HG03066 (cell line): ENCODE measurements around the gene SNAP29.
"Not testable (repeated sequence)": the region's sequence is repeated elsewhere in the genome, so short reads cannot be mapped to it uniquely, and the experiment has no call there.

ENCODE experiments used
- ATAC-seq: cut with Tn5 transposase; IDR thresholded peaks from one replicate; pipeline ENCODE4 v1.9.1; 2021; ENCODE audit warnings: low read depth; ENCODE audit not compliant: unreplicated experiment

The SNAP29 gene

DNA sequence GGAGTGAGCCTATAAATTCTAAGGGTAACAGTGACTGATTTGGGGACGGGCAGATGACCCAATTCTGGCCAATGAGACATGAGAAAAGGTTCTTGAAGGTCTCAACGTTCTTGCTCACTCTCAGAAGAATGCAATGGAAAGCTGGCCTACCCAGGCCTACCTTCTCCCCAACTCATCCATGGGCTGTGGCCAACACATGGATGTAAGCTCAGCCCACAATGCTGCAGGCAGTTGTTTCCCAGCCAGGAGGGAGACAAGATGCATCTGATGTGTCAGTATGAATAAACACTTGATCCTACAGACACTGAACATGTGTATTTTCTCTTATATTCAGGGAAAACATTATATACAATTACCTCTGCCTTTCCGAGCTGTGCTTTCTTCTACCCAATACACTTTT lies 24.6 kb upstream of the SNAP29 start:
- ATAC-seq, result no peak

DNA sequence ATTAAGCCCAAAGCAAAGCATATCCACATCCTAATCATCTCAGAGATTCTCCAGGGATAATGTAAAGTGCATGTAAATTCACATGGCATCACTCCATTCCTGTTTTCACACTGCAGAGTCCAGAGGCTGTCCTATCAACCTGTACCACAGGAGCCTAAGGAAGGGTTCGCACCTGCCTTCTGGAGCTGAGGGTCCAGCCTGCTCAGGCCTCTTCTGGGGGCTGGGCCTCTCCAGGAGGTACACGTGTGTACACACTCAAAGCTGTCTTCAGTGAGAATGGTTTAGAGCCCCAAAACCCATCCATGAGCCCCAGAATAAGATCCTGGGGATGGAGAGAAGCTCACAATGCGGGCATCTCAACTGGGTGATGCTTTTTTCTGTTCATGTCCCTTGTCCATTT lies 24.1 kb upstream of the SNAP29 start:
- ATAC-seq, result no peak

DNA sequence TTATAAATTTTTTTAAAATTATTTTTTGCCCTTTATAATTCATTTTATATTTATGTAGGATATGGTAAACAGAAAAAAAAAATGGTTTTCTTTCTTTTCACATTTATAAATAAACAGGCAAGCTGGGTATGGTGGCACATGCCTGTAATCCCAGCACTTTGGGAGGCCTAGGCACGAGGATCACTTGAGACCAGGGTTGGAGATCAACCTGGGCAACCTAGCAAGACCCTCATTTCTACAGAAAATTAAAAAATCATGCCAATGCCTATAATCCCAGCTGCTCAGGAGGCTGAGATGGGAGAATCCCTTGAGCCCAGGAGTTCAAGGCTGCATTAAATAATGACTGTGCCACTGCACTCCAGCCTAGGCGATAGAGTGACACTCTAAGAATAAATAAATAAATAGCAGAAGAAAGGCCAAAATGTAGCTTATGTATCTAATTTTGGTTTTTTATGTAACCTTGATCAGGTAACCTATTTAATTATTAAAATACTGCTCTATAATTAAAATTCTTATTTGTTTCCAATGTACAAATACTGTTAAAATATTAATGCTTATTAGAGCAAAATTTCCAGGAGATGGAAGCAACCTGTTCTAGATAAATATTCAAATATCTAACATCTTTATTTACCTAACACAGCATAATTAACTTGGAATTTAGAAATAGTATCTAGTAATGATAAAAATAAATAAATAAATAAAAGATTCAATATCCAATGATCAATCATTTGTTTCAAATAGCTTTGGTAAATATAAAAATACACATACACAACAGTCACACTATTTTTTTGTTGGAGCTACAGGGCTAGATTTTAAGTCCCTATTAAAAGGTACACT lies 21.6 kb upstream of the SNAP29 start:
- no peak for ATAC-seq

DNA sequence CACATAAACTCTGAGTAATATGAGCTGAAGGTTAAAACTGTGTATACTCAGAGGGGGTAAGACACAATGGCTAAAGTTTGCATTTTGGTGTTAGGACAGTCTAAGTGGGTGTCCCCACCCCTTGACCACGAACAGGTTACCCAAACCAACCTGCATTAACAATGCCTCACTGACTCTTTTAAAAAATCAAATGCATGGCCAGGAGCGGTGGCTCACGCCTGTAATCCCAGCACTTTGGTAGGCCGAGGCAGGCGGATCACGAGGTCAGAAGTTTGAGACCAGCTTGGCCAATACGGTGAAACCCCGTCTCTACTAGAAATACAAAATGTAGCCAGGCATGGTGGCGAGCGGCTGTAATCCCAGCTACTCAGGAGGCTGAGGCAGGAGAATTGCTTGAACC lies 19.5 kb upstream of the SNAP29 start:
- ATAC-seq, result not testable (repeated sequence)

DNA sequence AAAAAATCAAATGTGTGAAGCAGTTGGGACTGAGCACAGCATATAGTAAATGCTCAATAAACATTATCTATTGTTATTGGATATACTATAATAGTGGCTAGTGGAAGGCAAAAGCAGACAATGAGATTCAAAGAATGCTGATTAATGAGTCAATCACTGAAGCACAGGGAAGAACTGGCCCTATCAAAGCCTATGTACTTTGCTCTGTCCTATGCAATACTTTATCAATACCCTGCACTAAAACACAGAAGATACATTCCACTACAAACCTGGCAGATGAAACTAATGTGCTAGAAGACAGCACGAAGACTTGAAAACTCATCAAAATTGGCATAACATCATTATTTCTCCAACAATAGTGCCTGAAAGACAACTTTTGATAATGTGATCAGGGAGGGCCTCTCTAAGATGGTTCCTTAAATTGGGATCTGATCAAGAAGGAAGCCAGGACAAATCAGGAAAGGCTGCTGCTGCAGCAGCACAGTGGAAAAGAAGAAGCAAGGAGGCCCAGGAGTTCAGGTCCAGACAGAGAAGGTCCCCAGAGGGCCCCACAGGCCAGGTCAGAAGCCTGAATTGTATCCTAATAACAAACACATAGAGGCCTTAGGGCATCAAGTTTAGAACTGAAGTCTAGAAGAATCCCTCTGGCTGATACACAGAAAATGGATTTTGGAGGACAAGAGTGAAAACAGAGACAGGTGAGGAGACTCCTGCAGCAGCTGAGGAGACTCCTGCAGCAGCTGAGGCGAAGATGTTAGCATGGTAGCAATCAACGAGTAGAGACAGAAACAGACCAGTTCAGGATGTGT lies 18.8 kb upstream of the SNAP29 start:
- ATAC-seq, result no peak

DNA sequence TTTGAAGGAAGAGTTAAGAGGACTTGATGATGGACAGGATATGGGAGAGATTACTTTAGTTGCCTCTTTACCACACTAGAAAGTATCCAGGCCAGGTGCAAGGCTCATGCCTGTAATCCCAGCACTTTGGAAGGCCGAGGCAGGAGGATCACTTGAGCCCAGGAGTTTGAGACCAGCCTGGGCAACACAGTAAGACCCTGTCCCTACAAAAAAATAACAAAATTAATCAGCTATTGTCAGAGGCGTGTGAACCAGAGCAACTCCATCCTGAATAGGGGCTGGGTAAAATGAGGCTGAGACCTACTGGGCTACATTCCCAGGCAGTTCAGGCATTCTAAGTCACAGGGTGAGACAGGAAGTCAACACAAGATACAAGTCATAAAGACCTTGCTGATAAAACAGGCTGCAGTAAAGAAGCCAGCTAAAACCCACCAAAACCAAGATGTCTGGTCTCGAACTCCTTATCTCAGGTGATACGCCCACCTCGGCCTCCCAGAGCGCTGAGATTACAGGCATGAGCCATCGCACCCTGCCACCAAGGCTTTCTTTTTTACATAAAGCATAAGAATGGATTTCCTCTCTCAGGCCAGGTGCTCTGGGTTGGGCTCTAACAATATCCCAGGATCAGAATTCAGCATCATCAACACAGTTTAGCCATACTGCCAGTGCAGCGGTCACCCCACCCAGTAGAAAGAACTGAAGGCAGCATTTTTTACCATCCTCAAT lies 18.0 kb upstream of the SNAP29 start:
- no peak for ATAC-seq

DNA sequence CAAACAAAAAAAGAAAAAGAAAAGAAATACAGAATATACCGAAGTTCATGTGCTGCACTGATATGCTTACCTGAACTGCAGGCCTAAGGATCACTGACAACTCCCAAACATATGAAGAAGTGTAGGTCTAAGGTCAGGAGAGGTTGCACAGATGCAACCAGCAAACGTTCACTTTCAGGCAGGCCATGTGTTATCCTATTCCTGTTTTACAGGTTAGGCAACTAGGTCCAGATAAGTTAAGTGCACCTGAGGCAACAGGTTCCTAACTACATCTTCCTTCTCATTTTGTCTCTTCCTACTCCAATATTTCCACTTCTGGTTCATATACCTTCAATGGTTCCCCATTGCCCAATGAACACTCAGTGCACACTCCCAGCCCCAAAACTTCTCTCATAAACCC lies 15.3 kb upstream of the SNAP29 start:
- ATAC-seq, result no peak

DNA sequence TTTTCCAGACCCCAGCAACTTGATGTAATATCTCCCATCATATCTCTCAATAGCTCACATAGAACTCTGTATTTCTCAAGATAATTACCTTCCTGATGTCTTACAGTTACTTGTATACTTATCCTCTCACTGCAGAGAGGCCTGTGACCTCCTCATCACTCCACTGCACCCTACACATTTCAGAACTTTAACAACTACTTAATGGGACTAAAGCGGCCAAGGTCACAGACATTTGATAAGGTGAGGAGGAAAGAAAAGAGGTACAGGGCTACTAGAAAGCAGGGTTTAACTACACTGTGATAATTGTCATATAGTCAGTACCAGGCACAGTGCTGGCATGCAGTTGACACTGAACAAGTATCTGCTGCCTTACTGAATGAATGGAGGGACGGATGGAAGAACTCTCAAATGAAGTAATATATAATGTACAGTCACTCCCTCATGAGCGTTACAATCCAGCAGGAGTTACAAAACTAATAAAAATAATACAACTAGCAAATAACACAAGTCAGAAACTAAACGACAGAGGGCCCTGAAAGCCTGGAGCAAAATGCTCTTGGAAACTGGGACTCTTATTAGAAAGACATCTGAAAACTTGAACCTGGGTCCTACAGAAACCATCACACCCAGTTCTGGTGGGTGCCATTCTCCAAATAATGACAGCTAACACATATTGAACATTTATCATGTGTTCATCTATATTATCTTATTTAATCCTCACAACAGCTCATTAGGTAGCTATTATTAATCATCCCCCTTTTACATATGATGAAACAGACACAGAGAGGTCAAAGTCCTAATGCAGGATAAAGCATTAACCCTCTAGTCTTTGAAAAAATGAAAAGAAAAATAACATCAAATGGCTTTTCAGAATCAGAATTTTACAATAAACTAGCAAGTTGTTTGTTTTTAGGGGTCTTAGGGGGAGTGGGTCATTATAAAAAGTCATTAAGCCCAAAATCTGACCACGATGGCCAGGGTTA lies 14.5 kb upstream of the SNAP29 start:
- ATAC-seq, result no peak

DNA sequence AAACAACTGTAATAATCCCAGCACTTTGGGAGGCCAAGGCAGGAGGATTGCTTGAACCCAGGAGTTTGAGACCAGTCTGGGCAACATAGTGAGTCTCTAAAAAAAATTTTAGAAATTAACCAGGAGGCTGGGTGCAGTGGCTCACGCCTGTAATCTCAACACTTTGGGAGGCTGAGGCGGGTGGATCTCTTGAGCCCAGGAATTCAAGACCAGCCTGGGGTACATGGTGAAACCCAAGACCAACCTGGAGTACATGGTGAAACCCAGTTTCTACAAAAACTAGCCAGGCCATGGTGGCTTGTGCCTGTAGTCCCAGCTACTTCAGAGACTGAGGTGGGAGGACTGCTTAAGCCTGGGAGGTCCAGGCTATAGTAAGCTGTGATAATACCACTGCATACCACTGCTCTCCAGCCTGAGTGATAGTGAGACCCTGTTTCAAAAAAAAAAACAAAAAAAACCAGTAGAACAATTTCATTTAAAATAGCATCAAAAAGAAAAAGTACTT lies 11.4 kb upstream of the SNAP29 start:
- ATAC-seq, result no peak

DNA sequence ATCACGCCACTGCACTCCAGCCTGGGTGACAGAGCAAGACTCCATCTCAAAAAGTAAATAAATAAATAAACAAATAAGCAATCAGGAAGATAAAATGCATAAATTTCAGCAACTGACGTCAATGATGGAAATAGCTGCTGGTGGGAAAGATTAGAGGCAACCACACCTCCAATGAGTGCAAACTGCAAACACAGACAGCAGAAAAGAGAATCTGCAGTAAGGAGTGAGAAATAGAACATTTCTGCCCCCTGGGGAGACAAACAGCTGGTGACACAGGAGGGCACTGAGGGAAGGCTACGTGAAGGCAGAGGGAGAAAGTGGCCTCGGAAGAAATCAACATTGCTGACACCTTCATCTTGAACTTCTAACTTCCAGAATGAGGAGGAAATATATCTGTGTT lies 6.7 kb upstream of the SNAP29 start:
- no peak for ATAC-seq

DNA sequence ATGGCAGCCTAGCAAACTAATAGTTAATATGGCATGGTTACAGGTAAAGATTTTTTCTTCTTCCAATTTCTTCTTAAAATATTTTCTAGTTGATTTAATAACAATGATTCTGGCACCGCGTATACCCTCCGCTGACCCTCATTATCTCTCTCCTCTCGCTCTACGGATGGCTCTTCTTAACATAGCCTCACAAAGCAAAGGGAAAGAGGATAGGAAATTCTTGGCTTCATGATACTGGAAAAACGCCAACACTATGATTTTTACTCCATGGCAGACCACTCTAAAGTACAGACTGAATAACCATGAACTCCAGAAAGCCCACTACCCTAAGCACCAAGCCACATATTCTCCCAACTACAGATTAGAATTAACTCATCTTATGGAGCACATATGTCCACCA lies 6.3 kb upstream of the SNAP29 start:
- no peak for ATAC-seq

DNA sequence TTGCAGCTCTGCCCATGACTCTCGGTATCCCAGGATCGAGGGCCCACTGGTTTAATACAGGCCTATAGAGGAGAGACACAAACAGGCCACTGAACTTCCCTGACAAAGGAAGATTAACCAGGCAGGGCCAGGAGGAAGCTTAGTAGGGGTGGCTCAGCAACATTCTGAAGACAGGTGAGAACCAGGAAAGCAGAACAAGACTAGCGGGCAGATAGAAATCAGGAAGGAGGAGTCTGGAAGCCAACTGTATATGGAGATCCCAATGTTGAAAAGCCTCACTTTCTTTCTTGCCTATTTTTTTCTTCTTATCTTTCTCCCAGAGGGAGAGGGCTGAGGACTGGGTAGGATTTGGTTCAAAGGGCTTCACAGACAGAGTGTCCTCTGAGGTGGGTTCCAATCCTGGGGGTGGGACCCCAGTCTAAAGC lies 5.6 kb upstream of the SNAP29 start:
- ATAC-seq, result no peak

DNA sequence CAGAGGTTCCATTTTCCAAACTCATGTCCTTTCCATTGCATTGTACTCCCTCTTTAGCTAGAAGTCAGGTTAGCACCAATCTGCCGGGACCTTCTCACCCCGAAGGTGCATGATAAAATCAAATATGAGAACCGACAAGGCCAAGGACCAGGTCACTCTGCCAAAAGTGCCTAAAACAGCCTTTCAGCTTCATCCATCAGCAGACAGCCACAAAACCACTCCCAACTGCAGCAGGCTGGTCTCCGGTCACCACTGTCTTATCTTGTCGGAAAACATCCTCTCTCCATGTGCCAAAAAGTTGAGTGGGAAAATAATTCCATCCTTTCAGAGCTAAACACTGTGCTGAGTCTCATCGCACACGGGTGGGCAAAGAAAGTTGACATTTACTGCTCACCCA lies 1.6 kb upstream of the SNAP29 start:
- ATAC-seq, result no peak

DNA sequence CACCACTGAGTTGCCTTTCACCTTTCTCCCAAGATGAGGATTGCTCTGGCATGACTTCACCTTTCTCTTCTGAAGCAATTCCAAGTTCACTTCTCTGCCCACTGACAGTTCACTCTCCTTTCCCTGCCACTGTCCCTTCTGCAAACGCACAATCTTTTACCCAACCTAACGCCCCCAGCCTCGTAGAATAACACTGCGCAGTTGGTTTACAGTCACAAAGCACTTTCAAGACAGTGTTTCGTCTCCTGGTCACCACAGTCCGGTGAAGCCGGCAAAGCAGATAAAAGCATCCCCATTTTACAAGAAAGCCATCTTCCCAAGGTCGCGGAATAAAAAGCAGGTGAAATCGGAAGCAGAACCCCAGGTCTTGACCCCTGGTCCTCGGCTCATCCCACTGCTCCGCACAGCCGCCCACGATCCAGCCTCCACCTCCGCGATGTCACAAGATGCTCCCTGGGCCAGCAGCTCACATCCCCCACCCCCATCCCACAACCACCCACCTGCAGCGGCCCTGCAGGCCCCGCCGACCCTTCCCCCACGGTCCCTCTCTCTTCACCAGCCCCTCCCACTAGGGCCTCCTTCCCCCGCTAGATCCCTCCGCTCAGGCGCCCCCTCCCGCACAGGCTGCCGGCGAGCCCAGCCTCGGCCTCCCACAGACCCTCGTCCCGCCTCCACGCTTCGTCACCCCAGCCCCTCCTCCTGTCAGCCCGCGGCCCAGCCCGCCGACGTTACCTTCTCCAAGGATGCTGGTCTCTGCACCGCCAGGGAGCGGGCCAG lies 781 bp upstream of the SNAP29 start:
- peak; percentile 52 for ATAC-seq

DNA sequence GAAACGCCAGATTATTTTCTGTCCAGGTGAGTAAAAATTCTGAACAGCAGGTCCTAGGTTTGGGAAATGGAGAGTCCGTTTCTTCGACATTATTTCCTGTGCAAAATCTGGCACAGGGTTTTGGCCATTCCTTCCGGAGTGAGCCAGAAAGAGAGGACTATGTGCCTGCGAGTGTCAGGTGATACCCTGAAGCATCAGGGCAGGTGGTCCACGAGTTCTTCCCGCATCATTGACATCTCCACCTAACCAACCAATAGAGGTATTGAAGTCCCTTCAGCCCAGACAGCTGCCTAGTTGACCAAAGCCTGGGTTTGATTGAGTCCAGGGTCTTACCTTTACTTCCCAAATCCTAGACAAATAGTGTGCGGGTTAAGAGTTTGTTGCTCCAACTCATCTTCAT lies 808 bp downstream of the SNAP29 start:
- ATAC-seq, result no peak

DNA sequence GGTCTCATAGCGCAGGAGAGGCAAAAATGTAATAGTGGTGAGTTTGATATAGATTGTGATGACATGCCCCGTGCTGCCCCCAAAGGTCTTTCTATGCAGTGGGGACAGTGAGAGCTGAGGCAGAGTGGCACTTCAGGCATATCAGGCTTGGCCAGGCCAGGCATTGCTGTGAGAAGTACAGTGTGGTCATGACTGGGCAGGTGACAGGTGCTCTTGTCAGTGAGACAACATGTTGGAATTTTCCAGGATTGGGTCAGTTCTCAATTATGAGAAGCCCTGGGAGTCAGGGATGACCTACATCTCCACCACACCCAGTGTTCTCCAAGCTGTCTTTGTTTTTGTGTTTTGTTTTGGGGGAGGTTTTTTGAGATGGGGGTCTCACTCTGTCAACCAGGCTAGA lies 3.7 kb downstream of the SNAP29 start:
- no peak for ATAC-seq

DNA sequence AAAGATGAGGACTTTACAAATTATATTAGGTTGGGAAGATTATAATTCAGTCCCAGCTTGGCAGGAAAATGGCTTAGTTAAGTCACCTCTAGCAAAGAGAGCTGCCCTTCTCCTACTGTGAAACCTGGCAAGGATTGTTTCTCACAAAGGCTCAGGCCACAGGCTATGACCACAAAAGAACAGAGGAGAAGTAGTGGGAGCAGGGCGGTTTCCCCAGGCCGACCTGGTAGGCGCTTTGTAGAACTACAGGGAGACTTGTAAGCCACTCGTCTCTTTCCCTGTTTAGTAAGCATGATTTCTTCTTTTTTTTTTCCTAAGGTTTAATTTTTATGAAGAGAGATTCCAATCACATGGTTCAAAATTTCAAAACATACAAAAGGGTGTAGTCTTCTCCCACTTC lies 4.6 kb downstream of the SNAP29 start:
- ATAC-seq, result no peak

DNA sequence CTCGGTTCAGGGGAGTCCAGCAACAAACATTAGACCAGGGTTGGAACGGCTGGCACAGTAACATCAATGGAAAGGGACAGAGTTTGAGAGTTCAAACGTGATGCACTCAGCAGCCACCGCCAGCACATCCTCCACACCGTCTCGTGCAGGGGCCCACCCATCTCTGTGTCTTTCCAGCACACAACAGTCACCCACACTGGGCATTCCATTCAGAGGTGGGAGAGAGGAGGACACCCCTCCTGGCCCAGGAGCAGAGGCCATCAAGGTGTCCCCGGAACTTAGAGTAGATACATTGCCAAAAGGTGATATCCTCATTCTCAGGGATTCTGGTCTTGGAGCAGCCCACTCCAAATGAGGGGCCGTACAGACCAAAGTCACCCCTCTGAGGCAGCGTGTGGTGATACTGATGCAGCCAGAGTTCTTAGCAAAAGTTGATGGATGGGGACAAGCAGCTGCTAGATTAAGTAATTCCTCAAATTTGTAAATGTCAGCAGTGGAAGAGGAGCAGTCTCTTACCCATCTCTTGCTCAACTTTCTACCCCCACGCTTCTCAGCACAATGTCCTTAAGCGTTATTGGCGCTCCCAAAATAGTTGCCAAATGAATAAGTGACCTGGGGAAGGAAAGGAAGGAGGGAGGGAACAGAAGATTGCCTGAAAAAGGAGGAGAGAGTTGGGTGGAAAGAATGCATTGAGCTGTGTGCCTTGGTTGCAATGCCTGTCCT lies 5.5 kb downstream of the SNAP29 start:
- no peak for ATAC-seq

DNA sequence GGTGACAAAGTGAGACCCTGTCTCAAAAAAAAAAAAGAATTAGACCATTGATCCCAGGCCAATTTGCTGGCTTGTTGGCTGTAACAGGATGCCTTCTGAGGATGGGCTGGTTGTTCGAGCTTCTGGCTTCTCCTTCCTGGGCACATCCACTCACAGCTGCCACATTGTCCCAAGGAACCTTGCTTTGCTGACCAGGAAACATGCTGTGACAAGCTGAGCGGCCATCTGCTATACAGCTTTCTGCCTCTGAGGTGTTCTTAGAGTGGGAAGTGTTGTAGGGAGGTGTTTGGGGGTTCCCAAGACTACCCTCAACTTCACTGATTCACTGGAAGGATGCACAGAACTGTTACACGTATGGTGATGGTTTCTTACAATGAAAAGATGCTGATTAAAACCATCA lies 6.5 kb downstream of the SNAP29 start:
- no peak for ATAC-seq
